ENCODE data around the gene C10orf53. TPM values are rescaled to one million over a fixed set of nuclear protein-coding genes. Genes with fewer than 3 reads are reported as not detected.

The C10orf53 gene
- total RNA-seq, 1 experiment from 2014 or later, result not detected

GRCh38 chr10:49663596-49663995 is 15.9 kb upstream of the C10orf53 start:
- Histone ChIP-seq H3K9ac (ENCODE audit: low read length) (no peak overlapping the region), H3K79me2 (ENCODE audit: low read length) (no peaks in the 10 kb centered on the region), H3K36me3 (ENCODE audit: low read depth, low read length) (no peaks in the 10 kb centered on the region), H3K4me2 (ENCODE audit: low read length) (no peak overlapping the region), H3K4me3 (ENCODE audit: low read length) (no peak overlapping the region), H3F3A (ENCODE audit: low read length, unreplicated experiment) (no peaks in the 10 kb centered on the region), H4K20me1 (ENCODE audit: low read length) (no peaks in the 10 kb centered on the region), H3K4me1 (ENCODE audit: insufficient read depth, low read length) (no peaks in the 10 kb centered on the region), H3K9me2 (replicated peaks; ENCODE audit: low read length) (no peaks in the 10 kb centered on the region), H3K27me3 (ENCODE audit: low read length) (peaks cover 90% of the 10 kb centered on the region), H3K27ac (ENCODE audit: low read length) (no peak overlapping the region), H3K9me3 (ENCODE audit: low read length) (0 out of 2 replicates have a peak, but pooled peaks cover 7% of the 10 kb centered on the region), H2AFZ (ENCODE audit: low read length) (no peak overlapping the region)
- intact Hi-C loops (cut with micrococcal nuclease), result no loop called here
- TF ChIP-seq EZH2 (IDR thresholded peaks at IDR 0.05; ENCODE audit: low read length, unreplicated experiment) (no peak), CTCF (conservative IDR thresholded peaks at IDR 0.05; ENCODE audit: low read depth, low read length) (no peak), EZH2phosphoT487 (IDR thresholded peaks at IDR 0.05; ENCODE audit: borderline replicate concordance, low read length) (no peak)
- CTCF ChIA-PET, result no interaction called here
- BruUV-seq (replicated peaks), result no TSS peak
- DNase-seq (no peak), ATAC-seq (no peak)
- POLR2A ChIA-PET (ENCODE audit: unreplicated experiment), result no interaction called here

- Histone ChIP-seq H3K4me2 (ENCODE audit: low read length) (no peak overlapping the region), H3K9me3 (ENCODE audit: low read length) (0 out of 2 replicates have a peak, but pooled peaks cover under 1% of the 10 kb centered on the region), H3K4me3 (ENCODE audit: low read length) (no peak overlapping the region), H3K36me3 (ENCODE audit: low read depth, low read length) (no peaks in the 10 kb centered on the region), H2AFZ (ENCODE audit: low read length) (no peak overlapping the region), H3F3A (ENCODE audit: low read length, unreplicated experiment) (no peaks in the 10 kb centered on the region), H3K27me3 (ENCODE audit: low read length) (peaks cover 90% of the 10 kb centered on the region), H3K79me2 (ENCODE audit: low read length) (no peaks in the 10 kb centered on the region), H3K27ac (ENCODE audit: low read length) (no peak overlapping the region), H3K9me2 (replicated peaks; ENCODE audit: low read length) (no peaks in the 10 kb centered on the region), H3K9ac (ENCODE audit: low read length) (no peak overlapping the region), H3K4me1 (ENCODE audit: insufficient read depth, low read length) (no peaks in the 10 kb centered on the region), H4K20me1 (ENCODE audit: low read length) (no peaks in the 10 kb centered on the region)
- POLR2A ChIA-PET (ENCODE audit: unreplicated experiment), result no interaction called here
- no peak for TF ChIP-seq CTCF (conservative IDR thresholded peaks at IDR 0.05; ENCODE audit: low read depth, low read length)
- TF ChIP-seq EZH2phosphoT487 (IDR thresholded peaks at IDR 0.05; ENCODE audit: borderline replicate concordance, low read length), result no peak
- TF ChIP-seq EZH2 (IDR thresholded peaks at IDR 0.05; ENCODE audit: low read length, unreplicated experiment), result no peak
- no peak for ATAC-seq
- BruUV-seq (replicated peaks), result no TSS peak
- CTCF ChIA-PET, result no interaction called here
- intact Hi-C loops (cut with micrococcal nuclease), result no loop called here
- DNase-seq, result no peak
Observed at GRCh38 chr10:49664006-49664841, 15.2 kb upstream of the C10orf53 start.

GRCh38 chr10:49664842-49665355 is 14.6 kb upstream of the C10orf53 start:
- ChIA-PET CTCF (no interaction called here), POLR2A (ENCODE audit: unreplicated experiment) (no interaction called here)
- DNase-seq (no peak), ATAC-seq (no peak)
- H2AFZ ChIP-seq (ENCODE audit: low read length), result no peak overlapping the region
- H4K20me1 ChIP-seq (ENCODE audit: low read length), result no peaks in the 10 kb centered on the region
- no peak overlapping the region for H3K27ac ChIP-seq (ENCODE audit: low read length)
- H3K27me3 ChIP-seq (ENCODE audit: low read length), result peaks cover 95% of the 10 kb centered on the region
- TF ChIP-seq EZH2phosphoT487 (IDR thresholded peaks at IDR 0.05; ENCODE audit: borderline replicate concordance, low read length), result no peak
- no peak for TF ChIP-seq EZH2 (IDR thresholded peaks at IDR 0.05; ENCODE audit: low read length, unreplicated experiment)
- TF ChIP-seq CTCF (conservative IDR thresholded peaks at IDR 0.05; ENCODE audit: low read depth, low read length), result no peak
- intact Hi-C loops (cut with micrococcal nuclease), result no loop called here
- H3K9me3 ChIP-seq (ENCODE audit: low read length), result no peaks in the 10 kb centered on the region
- no peaks in the 10 kb centered on the region for H3K79me2 ChIP-seq (ENCODE audit: low read length)
- H3K9ac ChIP-seq (ENCODE audit: low read length), result no peak overlapping the region
- no peaks in the 10 kb centered on the region for H3K4me1 ChIP-seq (ENCODE audit: insufficient read depth, low read length)
- H3K9me2 ChIP-seq (replicated peaks; ENCODE audit: low read length), result no peaks in the 10 kb centered on the region
- no peak overlapping the region for H3K4me3 ChIP-seq (ENCODE audit: low read length)
- H3K36me3 ChIP-seq (ENCODE audit: low read depth, low read length), result no peaks in the 10 kb centered on the region
- H3K4me2 ChIP-seq (ENCODE audit: low read length), result no peak overlapping the region
- BruUV-seq (replicated peaks), result no TSS peak
- no peaks in the 10 kb centered on the region for H3F3A ChIP-seq (ENCODE audit: low read length, unreplicated experiment)

All from PC-3 (cell line).